GM12892 (cell line): ENCODE data around the gene GLI2.

Source experiments
- DNase-seq: peaks from one replicate; pipeline ENCODE4 v3.0.0; 2011; ENCODE audit not compliant: insufficient read length
- FAIRE-seq: peaks from 2 replicates; lab custom pipeline; 2011; peaks lifted over from hg19 to GRCh38; lab: Jason Lieb, UNC
- POLR2A ChIP-seq: IDR thresholded peaks from 2 replicates; pipeline ENCODE4 v1.6.1; 2011; ENCODE audit warnings: low read depth, low read length, control low read depth
- POLR2AphosphoS5 ChIP-seq: IDR thresholded peaks from 2 replicates; pipeline ENCODE4 v1.6.1; 2011; ENCODE audit warnings: low read depth, low read length, control low read depth
- TAF1 ChIP-seq: IDR thresholded peaks from 2 replicates; pipeline ENCODE4 v1.6.1; 2011; ENCODE audit warnings: low read depth, mild to moderate bottlenecking, control low read depth, low read length, borderline replicate concordance

Gene GLI2

GRCh38 chr2:120733238-120733932 is 2.3 kb upstream of the GLI2 start:
- DNase-seq = no peak
- TF ChIP-seq POLR2A (no peak), TAF1 (no peak), POLR2AphosphoS5 (no peak)
- FAIRE-seq = no peak

- TF ChIP-seq POLR2AphosphoS5 (no peak), POLR2A (no peak), TAF1 (no peak)
- FAIRE-seq (no peak), DNase-seq (no peak)
Measured at GRCh38 chr2:120734930-120735651, 577 bp upstream of the GLI2 start.

GRCh38 chr2:120736202-120736623 is 545 bp downstream of the GLI2 start:
- no peak for TF ChIP-seq TAF1
- no peak for TF ChIP-seq POLR2AphosphoS5
- TF ChIP-seq POLR2A = no peak
- DNase-seq (no peak), FAIRE-seq (no peak)

GRCh38 chr2:120736624-120737339 is 1.1 kb downstream of the GLI2 start:
- no peak for DNase-seq
- no peak for FAIRE-seq
- no peak for TF ChIP-seq POLR2A
- no peak for TF ChIP-seq TAF1
- TF ChIP-seq POLR2AphosphoS5 = no peak

DNA sequence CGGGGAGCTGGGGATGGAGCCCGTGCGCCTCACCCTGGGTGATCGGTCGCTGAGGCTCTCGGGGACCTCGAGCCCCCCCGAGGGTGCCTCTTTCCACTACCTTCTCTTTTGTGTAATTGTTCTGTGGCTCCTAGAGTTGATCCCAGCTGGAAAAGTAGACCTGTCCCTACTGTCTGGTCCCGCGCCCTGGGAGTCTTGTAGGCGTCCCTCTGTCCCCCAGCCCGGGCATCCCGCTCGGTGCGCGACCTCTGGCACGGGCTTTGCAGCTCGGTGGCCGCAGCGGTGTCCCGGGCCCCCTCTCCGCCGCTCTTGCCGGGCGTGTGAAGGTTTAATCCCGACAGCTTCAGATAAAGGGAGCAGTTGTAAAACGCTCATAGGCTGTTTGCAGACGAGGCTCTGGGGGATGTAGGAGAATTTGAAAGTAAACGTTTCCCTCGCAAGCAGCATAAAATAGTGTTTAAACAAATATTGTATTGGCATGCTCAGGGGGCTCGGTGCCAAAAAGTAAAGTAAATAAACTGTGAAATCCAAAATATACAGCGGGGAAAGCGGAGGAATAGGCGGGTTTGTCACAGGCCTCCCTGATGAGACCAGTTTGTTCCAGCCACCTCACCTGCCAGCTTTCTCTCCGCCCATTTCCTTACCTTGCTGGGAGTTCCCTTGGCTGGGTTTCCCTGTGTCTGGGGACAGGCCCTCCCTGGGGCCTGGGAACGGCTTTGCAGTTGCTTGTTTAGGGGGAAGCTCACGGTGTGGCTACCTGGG is 1.9 kb downstream of the GLI2 start:
- FAIRE-seq (no peak), DNase-seq (no peak)
- no peak for TF ChIP-seq POLR2AphosphoS5
- no peak for TF ChIP-seq POLR2A
- no peak for TF ChIP-seq TAF1

- no peak for FAIRE-seq
- no peak for DNase-seq
- TF ChIP-seq TAF1 = no peak
- no peak for TF ChIP-seq POLR2A
- no peak for TF ChIP-seq POLR2AphosphoS5
Measured at GRCh38 chr2:120738117-120738516, 2.4 kb downstream of the GLI2 start.

DNA sequence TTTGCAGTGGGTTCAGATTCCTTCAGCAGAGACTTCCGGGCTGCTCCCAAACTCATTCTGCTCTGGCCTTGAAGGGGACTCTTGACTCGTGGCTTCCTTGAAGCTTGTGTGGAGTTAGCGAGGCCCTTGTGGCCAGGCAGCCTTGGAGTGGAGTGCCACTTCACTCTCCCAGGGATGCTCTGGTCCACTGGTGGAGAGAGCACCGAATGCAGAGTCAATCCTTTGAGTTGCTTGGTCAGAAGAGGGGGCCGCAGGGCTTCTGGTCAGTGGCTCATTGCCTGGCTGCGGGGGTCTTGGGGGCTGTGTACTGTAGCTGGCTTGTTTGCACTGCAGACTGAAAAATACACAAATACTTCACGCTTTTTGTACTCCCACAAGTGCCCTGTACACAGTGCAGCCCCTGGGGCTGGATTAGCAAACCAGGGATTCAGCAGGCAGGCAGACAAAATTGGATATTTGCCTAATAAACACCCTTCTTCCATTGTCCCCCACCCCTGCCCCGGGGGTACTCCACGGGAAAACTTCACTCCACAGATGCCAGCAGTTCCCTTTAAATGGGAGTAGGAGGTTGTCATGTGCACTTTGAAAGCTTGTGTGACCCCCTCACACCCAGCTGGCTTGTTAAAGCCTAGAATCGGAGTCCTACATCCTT is 3.2 kb downstream of the GLI2 start:
- no peak for FAIRE-seq

GRCh38 chr2:120739438-120740090 is 3.9 kb downstream of the GLI2 start:
- no peak for TF ChIP-seq POLR2A
- no peak for TF ChIP-seq TAF1
- no peak for TF ChIP-seq POLR2AphosphoS5
- DNase-seq (no peak), FAIRE-seq (no peak)

More for the DNA sequence above, 3.2 kb downstream of the GLI2 start:
- TF ChIP-seq POLR2A (no peak), TAF1 (no peak), POLR2AphosphoS5 (no peak)
- no peak for DNase-seq

DNA sequence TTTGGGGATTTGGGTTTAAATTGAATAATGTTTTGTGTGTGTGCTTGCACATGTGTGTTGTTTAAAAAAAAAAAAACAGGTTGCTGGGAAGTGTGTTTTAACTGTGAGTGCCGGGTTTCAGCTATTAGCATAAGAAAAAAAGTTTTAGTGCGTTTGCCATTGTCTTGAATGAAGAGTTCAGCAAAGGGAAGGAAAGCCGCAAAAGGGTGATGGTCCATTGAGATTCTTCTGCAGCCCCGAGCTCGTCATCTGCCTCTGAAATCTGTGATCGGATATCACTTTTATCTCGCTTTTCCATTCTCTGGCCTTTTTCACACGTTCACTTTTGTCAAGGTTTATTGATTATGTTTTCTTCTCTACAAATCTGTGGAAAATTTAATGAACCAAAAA is 4.7 kb downstream of the GLI2 start:
- TF ChIP-seq TAF1 (no peak), POLR2A (no peak)
- DNase-seq (no peak), FAIRE-seq (no peak)

DNA sequence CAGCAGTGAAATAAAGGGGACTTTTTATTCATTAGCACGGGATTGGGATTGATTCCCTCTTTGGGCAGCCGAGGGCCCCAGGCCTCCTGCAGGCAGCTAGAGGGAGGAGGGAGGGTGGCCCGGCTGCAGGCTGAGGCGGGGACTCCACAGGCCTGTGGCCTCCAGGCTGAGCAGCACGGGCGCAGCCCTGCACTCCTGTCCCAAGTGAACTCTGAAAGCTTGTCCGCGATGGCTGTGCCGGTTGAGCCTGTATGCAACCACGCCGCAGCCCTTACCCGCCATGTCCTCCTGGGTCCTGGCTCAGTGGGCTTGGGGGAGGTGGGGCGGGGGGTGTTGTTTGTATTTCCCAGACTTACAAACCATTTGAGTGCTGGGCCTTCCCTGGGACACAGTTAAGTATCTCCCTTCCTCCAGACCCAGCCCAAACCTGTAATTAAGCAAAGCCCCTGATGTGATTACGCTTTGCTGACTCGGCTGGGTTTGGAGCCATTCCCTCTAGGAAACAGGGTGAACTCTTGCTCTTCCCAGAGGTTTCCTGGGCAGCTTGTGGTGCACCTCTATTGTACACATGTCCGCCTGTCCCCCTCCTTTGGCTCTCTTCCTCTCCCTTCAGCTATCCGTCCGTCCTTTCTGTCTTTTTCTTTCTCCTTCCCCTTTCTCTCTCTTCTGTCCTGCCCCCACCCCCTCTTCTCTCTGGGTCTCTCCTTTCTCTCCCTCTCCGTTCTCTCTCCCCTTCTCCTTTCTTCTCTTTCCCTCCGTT is 5.3 kb downstream of the GLI2 start:
- no peak for DNase-seq
- TF ChIP-seq POLR2AphosphoS5 = no peak
- no peak for FAIRE-seq
